A673 (cell line): ENCODE data around the gene NAV2. TPM values are rescaled to one million over a fixed set of nuclear protein-coding genes. Genes with fewer than 3 reads are reported as not detected.

ENCODE experiments used
- BruUV-seq: library from RNA; stranded (reverse); fragments of 400-500 nt; replicated peaks from 2 replicates; lab custom pipeline; 2021; lab: Mats Ljungman, UMichigan
- CTCF ChIA-PET: fragments of 300-600 bp; sonication (Branson Sonifier 250); formaldehyde crosslinking; loops from one replicate; lab custom pipeline; 2022; ENCODE audit warnings: antibody characterized with exemption; lab: Charles Lee
- POLR2A ChIA-PET: fragments of 300-600 bp; sonication (Branson Sonifier 250); formaldehyde crosslinking; loops from one replicate; lab custom pipeline; 2022; ENCODE audit warnings: antibody characterized with exemption; ENCODE audit not compliant: low non-redundant PET; lab: Charles Lee
- DNase-seq: peaks from one replicate; pipeline ENCODE4 v3.0.0-alpha.2; 2015; ENCODE audit warnings: low spot score
- H3K27ac ChIP-seq: fragments of 200-600 bp; sonication (generic); 2 replicates; pipeline ENCODE4 v1.5.1; 2016; ENCODE audit warnings: mixed run types, low read depth, mild to moderate bottlenecking, mixed read lengths, antibody characterized with exemption, low read length; ENCODE audit not compliant: poor library complexity, severe bottlenecking
- H3K27me3 ChIP-seq: fragments of 200-600 bp; sonication (generic); replicated peaks from 2 replicates; pipeline ENCODE4 v1.6.1; 2017; ENCODE audit warnings: mixed run types, low read depth, mild to moderate bottlenecking, mixed read lengths, antibody characterized with exemption, low read length; ENCODE audit not compliant: insufficient read depth, poor library complexity
- H3K36me3 ChIP-seq: fragments of 200-600 bp; sonication (generic); 2 replicates; pipeline ENCODE4 v1.6.1; 2016; ENCODE audit warnings: mixed run types, mild to moderate bottlenecking, mixed read lengths, antibody characterized with exemption, low read length; ENCODE audit not compliant: insufficient read depth, poor library complexity, severe bottlenecking
- H3K4me1 ChIP-seq: fragments of 200-600 bp; sonication (generic); 2 replicates; pipeline ENCODE4 v1.6.1; 2017; ENCODE audit warnings: mixed run types, mild to moderate bottlenecking, mixed read lengths, antibody characterized with exemption, low read length; ENCODE audit not compliant: insufficient read depth, poor library complexity, severe bottlenecking
- H3K4me3 ChIP-seq: fragments of 200-600 bp; sonication (generic); 2 replicates; pipeline ENCODE4 v1.5.1; 2016; ENCODE audit warnings: low read depth, mixed run types, mild to moderate bottlenecking, mixed read lengths, low read length; ENCODE audit not compliant: poor library complexity, severe bottlenecking
- H3K9me3 ChIP-seq: fragments of 200-600 bp; sonication (generic); 2 replicates; pipeline ENCODE4 v1.6.1; 2016; ENCODE audit warnings: mixed run types, low read depth, mild to moderate bottlenecking, mixed read lengths, antibody characterized with exemption, low read length; ENCODE audit not compliant: poor library complexity, severe bottlenecking
- EZH2 ChIP-seq: fragments of 200-600 bp; sonication (generic); IDR thresholded peaks from 2 replicates; pipeline ENCODE4 v1.6.1; 2017; ENCODE audit warnings: borderline replicate concordance, low read depth, mild to moderate bottlenecking, mixed read lengths, antibody characterized with exemption, low read length; ENCODE audit not compliant: poor library complexity, severe bottlenecking
- intact Hi-C: fragments of 100-400 bp; cut with micrococcal nuclease; formaldehyde crosslinking; loops from one replicate; pipeline ENCODE4 v1.10.0; 2022; ENCODE audit not compliant: unreplicated experiment
- total RNA-seq: library from RNA; stranded (reverse); gene quantifications from 2 replicates; pipeline ENCODE4 v1.2.3, GENCODE V29; 2021
- TF ChIP-seq, protein P1 (sequence below): fragments of 300-800, 200-600 bp; sonication (generic); conservative IDR thresholded peaks from 2 replicates; pipeline ENCODE4 v1.5.1; 2017; ENCODE audit warnings: low read depth, mild to moderate bottlenecking, antibody characterized with exemption, low read length, moderate library complexity, mixed read lengths

NAV2 gene
- total RNA-seq, 1 experiment from 2014 or later = not detected

DNA sequence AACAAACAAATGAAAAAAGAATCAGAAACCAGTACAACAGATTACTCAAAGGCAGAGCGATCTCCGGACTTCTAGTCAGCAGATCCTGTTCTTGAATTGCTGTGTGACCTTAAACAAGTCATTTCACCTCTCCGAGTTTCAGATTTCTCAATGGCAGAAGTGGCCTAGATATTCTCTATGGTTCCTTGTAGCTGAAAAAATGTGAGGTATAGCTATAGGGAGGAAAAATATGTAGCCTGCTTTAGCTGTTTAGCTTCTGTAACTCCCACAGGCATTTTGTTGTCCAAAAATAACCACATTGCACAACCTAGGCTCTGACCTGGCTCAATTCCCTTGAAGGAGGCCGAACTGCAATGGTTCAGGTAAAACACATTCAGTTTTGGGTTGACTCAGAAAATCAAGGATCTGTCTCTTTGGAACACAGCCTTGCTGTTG, 347.0 kb downstream of the NAV2 start:
- TF ChIP-seq EZH2 = no peak
- TF ChIP-seq, protein P1, sequence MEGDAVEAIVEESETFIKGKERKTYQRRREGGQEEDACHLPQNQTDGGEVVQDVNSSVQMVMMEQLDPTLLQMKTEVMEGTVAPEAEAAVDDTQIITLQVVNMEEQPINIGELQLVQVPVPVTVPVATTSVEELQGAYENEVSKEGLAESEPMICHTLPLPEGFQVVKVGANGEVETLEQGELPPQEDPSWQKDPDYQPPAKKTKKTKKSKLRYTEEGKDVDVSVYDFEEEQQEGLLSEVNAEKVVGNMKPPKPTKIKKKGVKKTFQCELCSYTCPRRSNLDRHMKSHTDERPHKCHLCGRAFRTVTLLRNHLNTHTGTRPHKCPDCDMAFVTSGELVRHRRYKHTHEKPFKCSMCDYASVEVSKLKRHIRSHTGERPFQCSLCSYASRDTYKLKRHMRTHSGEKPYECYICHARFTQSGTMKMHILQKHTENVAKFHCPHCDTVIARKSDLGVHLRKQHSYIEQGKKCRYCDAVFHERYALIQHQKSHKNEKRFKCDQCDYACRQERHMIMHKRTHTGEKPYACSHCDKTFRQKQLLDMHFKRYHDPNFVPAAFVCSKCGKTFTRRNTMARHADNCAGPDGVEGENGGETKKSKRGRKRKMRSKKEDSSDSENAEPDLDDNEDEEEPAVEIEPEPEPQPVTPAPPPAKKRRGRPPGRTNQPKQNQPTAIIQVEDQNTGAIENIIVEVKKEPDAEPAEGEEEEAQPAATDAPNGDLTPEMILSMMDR = no peak
- no peak overlapping the region for H3K4me3 ChIP-seq
- H3K4me1 ChIP-seq = no peaks in the 10 kb centered on the region
- no peaks in the 10 kb centered on the region for H3K9me3 ChIP-seq
- no peaks in the 10 kb centered on the region for H3K27me3 ChIP-seq
- no peak overlapping the region for H3K27ac ChIP-seq
- BruUV-seq = no TSS peak
- intact Hi-C loops = no loop called here
- POLR2A ChIA-PET = no interaction called here
- DNase-seq = no peak
- CTCF ChIA-PET = no interaction called here
- no peaks in the 10 kb centered on the region for H3K36me3 ChIP-seq

DNA sequence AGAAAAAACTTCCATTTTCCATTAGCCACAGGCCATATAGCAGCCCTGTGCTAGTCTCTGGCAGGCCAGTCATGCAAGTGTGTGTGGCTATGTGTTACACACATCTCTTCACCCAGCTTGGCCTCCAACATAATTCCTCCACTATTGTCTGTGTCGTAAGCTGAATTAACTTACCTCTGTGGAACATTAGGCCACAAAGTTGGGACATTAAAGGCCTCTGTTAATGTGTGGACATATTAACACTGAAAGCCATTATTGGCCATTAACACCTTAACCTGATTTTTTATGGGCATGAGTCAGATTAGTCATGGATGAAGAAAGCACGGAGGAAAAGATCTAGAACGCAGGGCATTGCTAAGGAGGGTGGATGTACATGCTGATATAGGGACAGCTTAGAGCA, 347.5 kb downstream of the NAV2 start:
- TF ChIP-seq, protein P1 = no peak
- no peak for TF ChIP-seq EZH2
- BruUV-seq = no TSS peak
- H3K9me3 ChIP-seq = no peaks in the 10 kb centered on the region
- intact Hi-C loops = no loop called here
- POLR2A ChIA-PET = no interaction called here
- H3K36me3 ChIP-seq = no peaks in the 10 kb centered on the region
- CTCF ChIA-PET = no interaction called here
- no peak overlapping the region for H3K27ac ChIP-seq
- H3K4me1 ChIP-seq = no peaks in the 10 kb centered on the region
- H3K4me3 ChIP-seq = no peak overlapping the region
- DNase-seq = no peak
- H3K27me3 ChIP-seq = no peaks in the 10 kb centered on the region

DNA sequence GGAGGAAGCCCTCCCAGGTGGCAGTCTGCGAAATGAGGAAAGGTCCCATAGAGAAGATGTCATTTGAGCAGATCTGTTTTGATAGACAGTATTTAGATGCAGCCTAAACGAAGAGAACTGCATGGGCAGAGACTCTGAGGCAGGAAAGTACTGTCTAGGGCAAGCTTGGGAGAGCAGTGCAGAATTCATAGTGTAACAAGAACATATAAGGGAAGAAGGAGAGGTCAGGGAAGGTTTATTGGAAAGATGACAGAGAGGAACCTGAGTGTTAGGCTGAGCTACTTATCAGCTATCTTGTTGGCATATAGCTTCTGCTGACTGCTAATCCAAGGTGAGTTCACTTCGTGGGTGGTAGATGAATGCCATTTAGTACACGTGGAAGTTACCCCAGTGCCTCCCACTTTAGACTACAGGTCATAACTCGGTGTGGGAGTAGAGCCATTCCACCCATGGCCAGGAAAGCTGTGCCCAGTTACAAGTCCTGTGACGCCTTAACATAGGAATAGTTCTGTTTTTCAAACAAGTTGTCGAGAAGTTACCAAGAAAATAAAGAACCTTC, 348.1 kb downstream of the NAV2 start:
- Histone ChIP-seq H3K4me1 (no peaks in the 10 kb centered on the region), H3K36me3 (no peaks in the 10 kb centered on the region), H3K27ac (no peak overlapping the region), H3K27me3 (no peaks in the 10 kb centered on the region), H3K9me3 (no peaks in the 10 kb centered on the region), H3K4me3 (no peak overlapping the region)
- intact Hi-C loops = no loop called here
- POLR2A ChIA-PET = no interaction called here
- TF ChIP-seq EZH2 = no peak
- TF ChIP-seq, protein P1 = no peak
- CTCF ChIA-PET = no interaction called here
- BruUV-seq = no TSS peak
- DNase-seq = no peak
